Activated CD4-positive, alpha-beta memory T cell treated with anti-CD3 and anti-CD28 coated beads, Interleukin-2, amount 10 ng/mL, durations not matched to agents 7 days and 5 days (primary cell): ENCODE measurements around the gene BSPH1. TPM values are rescaled to one million over a fixed set of nuclear protein-coding genes. Genes with fewer than 3 reads are reported as not detected.

Experiments used
- CTCF ChIA-PET: fragments of 350-600 bp; sonication (Branson Sonifier 250); formaldehyde crosslinking; loops from one replicate; lab custom pipeline; 2021; ENCODE audit warnings: antibody characterized with exemption, inconsistent platforms; lab: Charles Lee
- POLR2A ChIA-PET: fragments of 350-600 bp; sonication (Branson Sonifier 250); formaldehyde crosslinking; loops from one replicate; lab custom pipeline; 2021; ENCODE audit warnings: antibody characterized with exemption; lab: Charles Lee
- DNase-seq: peaks from one replicate; pipeline ENCODE4 v3.0.0-alpha.2; 2020
- H3K27ac Mint-ChIP-seq: one replicate; pipeline ENCODE4 v1.8.0; 2021; ENCODE audit warnings: mild to moderate bottlenecking, mixed read lengths
- H3K27me3 Mint-ChIP-seq: one replicate; pipeline ENCODE4 v1.8.0; 2021; ENCODE audit warnings: mixed read lengths
- H3K36me3 Mint-ChIP-seq: one replicate; pipeline ENCODE4 v1.8.0; 2021; ENCODE audit warnings: low read depth, mixed read lengths
- H3K4me1 Mint-ChIP-seq: one replicate; pipeline ENCODE4 v1.8.0; 2021; ENCODE audit warnings: mixed read lengths
- H3K4me3 Mint-ChIP-seq: one replicate; pipeline ENCODE4 v1.8.0; 2021; ENCODE audit warnings: mild to moderate bottlenecking, mixed read lengths
- H3K9me3 Mint-ChIP-seq: one replicate; pipeline ENCODE4 v1.8.0; 2021; ENCODE audit warnings: mixed read lengths
- total RNA-seq, 2 experiments: library from RNA; stranded (reverse); gene quantifications; one replicate each; pipeline ENCODE4 v1.2.3, GENCODE V29; 2021

BSPH1 gene
- total RNA-seq = not detected

DNA sequence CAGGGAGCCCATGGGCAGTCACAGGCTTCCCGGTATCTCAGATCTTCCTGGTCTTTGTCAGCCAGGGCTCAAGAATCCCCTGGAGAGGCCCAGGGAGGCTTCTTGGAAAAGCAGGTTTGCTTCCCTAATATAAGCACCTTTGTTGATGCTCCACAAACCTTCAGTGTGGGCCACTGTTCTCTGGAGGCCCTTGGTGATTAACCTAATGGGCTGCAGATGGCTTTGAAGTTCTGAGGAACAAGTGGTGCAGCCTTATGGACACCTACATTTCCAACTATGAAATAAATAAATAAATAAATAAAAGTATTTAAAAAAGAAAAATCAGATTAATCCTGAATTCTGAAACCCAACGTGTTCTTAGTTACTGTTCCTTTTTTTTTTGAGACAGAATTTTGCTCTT, at the start of gene BSPH1:
TSS of gene BSPH1 (minus strand) at position 101 of the 400 bp plus-strand sequence. CDS start at position 12, 89 bp downstream.
- DNase-seq = no peak
- Mint-ChIP-seq H3K4me3 (no peak within 1 kb of the TSS), H3K36me3 (no peaks in the 10 kb centered on the region), H3K27me3 (peaks cover 21% of the 10 kb centered on the region), H3K9me3 (no peaks in the 10 kb centered on the region), H3K4me1 (no peaks in the 10 kb centered on the region), H3K27ac (no peak within 1 kb of the TSS)
- ChIA-PET CTCF (no interaction called here), POLR2A (no interaction called here)

GRCh38 chr19:48036765-48037164, 44.8 kb upstream of the BSPH1 start:
- Mint-ChIP-seq H3K4me3 (no peak overlapping the region), H3K36me3 (no peaks in the 10 kb centered on the region), H3K27me3 (peaks cover 11% of the 10 kb centered on the region), H3K4me1 (no peaks in the 10 kb centered on the region), H3K9me3 (peaks cover 15% of the 10 kb centered on the region), H3K27ac (no peak overlapping the region)
- ChIA-PET POLR2A (no interaction called here), CTCF (no interaction called here)
- no peak for DNase-seq

GRCh38 chr19:48033604-48034003, 41.6 kb upstream of the BSPH1 start:
- Mint-ChIP-seq H3K36me3 (no peaks in the 10 kb centered on the region), H3K27ac (no peak overlapping the region), H3K9me3 (peaks cover 14% of the 10 kb centered on the region), H3K27me3 (peaks cover 7% of the 10 kb centered on the region), H3K4me1 (no peaks in the 10 kb centered on the region), H3K4me3 (no peak overlapping the region)
- DNase-seq = no peak
- POLR2A ChIA-PET = no interaction called here
- CTCF ChIA-PET = no interaction called here

DNA sequence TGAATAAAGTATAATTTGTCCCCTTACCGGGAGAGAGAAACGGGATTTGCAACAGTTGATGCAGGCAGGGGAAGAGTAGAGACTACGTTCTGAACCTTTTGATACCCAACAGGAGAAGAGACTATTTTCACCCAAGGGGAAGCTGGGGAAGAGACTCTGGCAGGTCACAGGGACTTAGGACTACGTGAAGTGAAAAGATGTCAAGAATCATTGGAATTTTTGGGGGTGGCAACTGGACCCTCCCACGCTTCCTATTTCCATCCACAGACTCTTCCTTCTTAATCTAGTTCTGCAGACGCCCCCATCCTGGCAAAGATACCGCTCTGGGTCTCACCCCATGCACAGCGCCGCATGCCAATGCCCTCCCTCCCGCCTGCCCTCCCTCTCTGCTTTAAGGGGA, 38.1 kb upstream of the BSPH1 start:
- CTCF ChIA-PET = no interaction called here

GRCh38 chr19:48029431-48029830, 37.5 kb upstream of the BSPH1 start:
- no peak overlapping the region for H3K4me3 Mint-ChIP-seq
- no peaks in the 10 kb centered on the region for H3K4me1 Mint-ChIP-seq
- no peaks in the 10 kb centered on the region for H3K36me3 Mint-ChIP-seq
- no peaks in the 10 kb centered on the region for H3K9me3 Mint-ChIP-seq
- DNase-seq = no peak
- CTCF ChIA-PET = interaction anchor here (1.3 kb wide), 1 partner anchor 159 kb away, joined by 3 read pairs; no protein-coding TSS in a partner anchor
- no peak overlapping the region for H3K27ac Mint-ChIP-seq
- POLR2A ChIA-PET = no interaction called here
- peaks cover 12% of the 10 kb centered on the region for H3K27me3 Mint-ChIP-seq

More for the DNA sequence above, 38.1 kb upstream of the BSPH1 start:
- Mint-ChIP-seq H3K36me3 (no peaks in the 10 kb centered on the region), H3K27ac (no peak overlapping the region), H3K4me1 (no peaks in the 10 kb centered on the region), H3K4me3 (no peak overlapping the region), H3K27me3 (peaks cover 10% of the 10 kb centered on the region), H3K9me3 (no peaks in the 10 kb centered on the region)
- POLR2A ChIA-PET = no interaction called here
- no peak for DNase-seq

DNA sequence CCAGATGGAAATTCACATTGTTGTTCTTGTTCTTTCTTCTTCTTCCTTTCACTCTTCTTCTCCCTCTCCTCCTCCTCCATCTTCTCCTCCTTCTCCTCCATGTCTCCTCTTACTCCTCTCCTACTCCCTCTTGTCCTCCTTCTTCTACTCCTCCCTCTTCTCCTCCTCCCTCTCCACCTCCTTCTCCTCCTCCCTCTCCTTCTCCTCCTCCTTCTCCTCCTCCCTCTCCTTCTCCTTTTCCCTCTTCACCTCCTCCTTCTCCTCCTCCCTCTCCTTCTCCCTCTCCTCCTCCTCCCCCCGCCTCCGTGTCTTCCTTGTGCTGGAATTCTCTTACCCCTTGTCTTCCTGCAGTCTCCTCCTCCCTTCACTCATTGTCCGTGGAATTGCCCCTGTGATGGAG, 33.5 kb upstream of the BSPH1 start:
- no peaks in the 10 kb centered on the region for H3K36me3 Mint-ChIP-seq
- H3K27me3 Mint-ChIP-seq = peaks cover 13% of the 10 kb centered on the region
- no peak overlapping the region for H3K27ac Mint-ChIP-seq
- CTCF ChIA-PET = no interaction called here
- POLR2A ChIA-PET = no interaction called here
- no peaks in the 10 kb centered on the region for H3K9me3 Mint-ChIP-seq
- H3K4me1 Mint-ChIP-seq = no peaks in the 10 kb centered on the region
- H3K4me3 Mint-ChIP-seq = no peak overlapping the region
- DNase-seq = no peak

DNA sequence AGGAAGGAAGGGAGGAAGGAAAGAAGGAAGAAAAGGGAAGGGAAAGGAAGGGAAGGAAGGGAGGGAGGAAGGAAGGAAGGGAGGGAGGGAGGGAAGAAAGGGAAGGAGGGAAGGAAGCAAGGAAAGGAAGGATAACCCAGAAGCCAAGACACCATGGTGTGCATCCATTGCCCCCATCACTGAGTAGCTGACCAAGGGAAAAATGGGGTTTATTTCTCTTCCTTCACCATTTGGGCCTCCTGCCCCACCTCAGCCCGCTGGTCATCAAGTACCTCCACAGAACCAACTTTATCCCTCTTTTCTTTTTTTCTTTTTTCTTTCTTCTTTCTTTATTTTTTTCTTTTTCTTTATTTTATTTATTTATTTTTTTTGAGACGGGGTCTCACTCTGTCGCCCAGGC, 31.5 kb upstream of the BSPH1 start:
- POLR2A ChIA-PET = no interaction called here
- H3K27me3 Mint-ChIP-seq = peaks cover 15% of the 10 kb centered on the region
- H3K4me3 Mint-ChIP-seq = no peak overlapping the region
- H3K9me3 Mint-ChIP-seq = no peaks in the 10 kb centered on the region
- H3K27ac Mint-ChIP-seq = no peak overlapping the region
- CTCF ChIA-PET = no interaction called here
- no peaks in the 10 kb centered on the region for H3K4me1 Mint-ChIP-seq
- no peak for DNase-seq
- H3K36me3 Mint-ChIP-seq = no peaks in the 10 kb centered on the region

DNA sequence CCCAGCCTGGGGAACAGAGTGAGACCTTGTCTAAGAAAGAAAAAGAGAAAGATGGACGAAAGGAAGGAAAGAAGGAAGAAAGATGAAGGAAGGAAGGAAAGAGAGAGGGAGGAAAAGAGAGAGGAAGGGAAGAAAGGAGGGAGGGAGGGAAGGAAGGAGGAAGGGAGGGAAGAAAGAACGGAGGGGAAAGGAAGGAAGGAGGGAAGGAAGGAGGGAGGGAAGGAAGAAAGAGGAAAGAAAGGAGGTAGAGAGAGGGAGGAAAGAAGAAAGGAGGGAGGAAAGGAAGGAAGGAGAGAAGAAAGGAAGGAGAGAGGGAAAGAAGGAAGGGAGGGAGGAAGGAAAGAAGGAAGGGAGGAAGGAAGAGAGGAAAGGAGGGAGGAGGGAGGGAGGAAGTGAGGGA, 31.0 kb upstream of the BSPH1 start:
- Mint-ChIP-seq H3K36me3 (no peaks in the 10 kb centered on the region), H3K4me3 (no peak overlapping the region), H3K9me3 (no peaks in the 10 kb centered on the region), H3K27me3 (peaks cover 14% of the 10 kb centered on the region), H3K4me1 (no peaks in the 10 kb centered on the region), H3K27ac (no peak overlapping the region)
- ChIA-PET POLR2A (no interaction called here), CTCF (no interaction called here)
- DNase-seq = no peak

- Mint-ChIP-seq H3K4me3 (no peak overlapping the region), H3K27ac (no peak overlapping the region), H3K36me3 (no peaks in the 10 kb centered on the region), H3K4me1 (no peaks in the 10 kb centered on the region), H3K27me3 (peaks cover 13% of the 10 kb centered on the region), H3K9me3 (no peaks in the 10 kb centered on the region)
- ChIA-PET CTCF (no interaction called here), POLR2A (no interaction called here)
- DNase-seq = no peak
Observed at GRCh38 chr19:48020686-48021085, 28.7 kb upstream of the BSPH1 start.

DNA sequence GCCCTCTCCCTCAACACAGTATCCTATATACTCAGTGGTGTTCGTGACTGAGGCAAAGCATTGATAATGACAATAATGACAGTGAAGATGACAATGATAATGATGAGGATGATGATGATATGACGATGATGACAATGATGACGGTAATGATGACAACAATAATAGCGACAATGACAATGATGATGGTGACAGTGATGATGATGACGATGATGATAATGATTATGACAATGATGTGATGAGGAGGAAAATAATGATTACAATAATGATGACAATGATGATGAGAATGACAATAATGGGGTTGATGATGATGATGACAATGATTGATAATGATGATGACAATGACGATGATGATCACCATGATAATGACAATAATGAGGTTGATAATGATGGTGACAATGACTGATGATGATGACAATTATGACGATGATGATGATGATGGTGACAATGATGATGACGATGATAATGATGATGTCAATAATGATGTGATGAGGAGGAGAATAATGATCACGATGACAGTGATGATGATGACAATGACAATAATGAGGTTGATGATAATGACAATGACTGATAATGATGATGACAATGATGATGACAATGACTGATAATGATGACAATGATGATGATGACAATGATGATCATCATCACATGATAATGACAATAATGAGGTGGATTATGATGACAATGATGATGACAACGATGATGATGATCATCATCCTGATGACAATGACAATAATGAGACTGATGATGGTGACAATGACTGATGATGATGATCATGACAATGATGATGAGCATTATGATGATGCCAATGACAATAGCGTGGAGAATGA, 19.2 kb upstream of the BSPH1 start:
- Mint-ChIP-seq H3K4me3 (no peak overlapping the region), H3K4me1 (no peaks in the 10 kb centered on the region), H3K27ac (no peak overlapping the region), H3K9me3 (no peaks in the 10 kb centered on the region), H3K36me3 (no peaks in the 10 kb centered on the region), H3K27me3 (peaks cover 5% of the 10 kb centered on the region)
- ChIA-PET POLR2A (no interaction called here), CTCF (no interaction called here)
- no peak for DNase-seq

- no peaks in the 10 kb centered on the region for H3K9me3 Mint-ChIP-seq
- H3K27me3 Mint-ChIP-seq = peaks cover 4% of the 10 kb centered on the region
- ChIA-PET CTCF (no interaction called here), POLR2A (no interaction called here)
- DNase-seq = no peak
- H3K4me1 Mint-ChIP-seq = no peaks in the 10 kb centered on the region
- no peaks in the 10 kb centered on the region for H3K36me3 Mint-ChIP-seq
- no peak overlapping the region for H3K4me3 Mint-ChIP-seq
- H3K27ac Mint-ChIP-seq = no peak overlapping the region
Observed at GRCh38 chr19:48006762-48007161, 14.8 kb upstream of the BSPH1 start.

GRCh38 chr19:48004236-48004635, 12.3 kb upstream of the BSPH1 start:
- Mint-ChIP-seq H3K36me3 (no peaks in the 10 kb centered on the region), H3K4me1 (no peaks in the 10 kb centered on the region), H3K9me3 (no peaks in the 10 kb centered on the region), H3K27me3 (peaks cover 4% of the 10 kb centered on the region), H3K27ac (no peak overlapping the region), H3K4me3 (no peak overlapping the region)
- DNase-seq = no peak
- ChIA-PET CTCF (interaction anchor here (1.0 kb wide), 1 partner anchor 14 kb away, joined by 4 read pairs; no protein-coding TSS in a partner anchor), POLR2A (no interaction called here)

GRCh38 chr19:48000846-48001245, 8.9 kb upstream of the BSPH1 start:
- H3K4me3 Mint-ChIP-seq = no peak overlapping the region
- no peak overlapping the region for H3K27ac Mint-ChIP-seq
- no peaks in the 10 kb centered on the region for H3K36me3 Mint-ChIP-seq
- peaks cover 9% of the 10 kb centered on the region for H3K27me3 Mint-ChIP-seq
- H3K9me3 Mint-ChIP-seq = no peaks in the 10 kb centered on the region
- no peak for DNase-seq
- ChIA-PET CTCF (no interaction called here), POLR2A (no interaction called here)
- no peaks in the 10 kb centered on the region for H3K4me1 Mint-ChIP-seq

- Mint-ChIP-seq H3K36me3 (no peaks in the 10 kb centered on the region), H3K4me3 (no peak overlapping the region), H3K27me3 (peaks cover 12% of the 10 kb centered on the region), H3K9me3 (no peaks in the 10 kb centered on the region), H3K27ac (no peak overlapping the region), H3K4me1 (no peaks in the 10 kb centered on the region)
- ChIA-PET CTCF (no interaction called here), POLR2A (no interaction called here)
- no peak for DNase-seq
Observed at GRCh38 chr19:47998800-47999199, 6.8 kb upstream of the BSPH1 start.
